IMR-90 (cell line): ENCODE data around the gene GDF15. TPM values are rescaled to one million over a fixed set of nuclear protein-coding genes. Genes with fewer than 3 reads are reported as not detected.
A peak's percentile ranks its signal among the peaks of the same experiment; 100 is the strongest.

Experiments used
- ATAC-seq: fragments of 200-7000 bp; cut with Tn5 transposase; 2 replicates; pipeline ENCODE4 v1.9.1; 2020; ENCODE audit warnings: low read depth, mild to moderate bottlenecking, moderate library complexity
- BruUV-seq: library from RNA; stranded (reverse); fragments of 400-500 nt; replicated peaks from 2 replicates; lab custom pipeline; 2021; lab: Mats Ljungman, UMichigan
- CTCF ChIA-PET: fragments of 300-600 bp; formaldehyde crosslinking; extraction: SDS; loops from one replicate; lab custom pipeline; 2021; ENCODE audit warnings: antibody characterized with exemption; lab: Yijun Ruan, JAX
- POLR2A ChIA-PET: fragments of 300-600 bp; sonication (Branson Sonifier 250); formaldehyde crosslinking; loops from one replicate; lab custom pipeline; 2022; ENCODE audit warnings: antibody characterized with exemption; ENCODE audit not compliant: unreplicated experiment; lab: Charles Lee
- DNase-seq: peaks from one replicate; pipeline ENCODE4 v3.0.0; 2013
- H2AFZ ChIP-seq: replicated peaks from 2 replicates; pipeline ENCODE3; 2013; ENCODE audit warnings: low read length, mild to moderate bottlenecking; ENCODE audit not compliant: poor library complexity
- H2AK5ac ChIP-seq: 2 replicates; pipeline ENCODE4 v1.6.1; 2013; ENCODE audit warnings: low read depth, low read length, inconsistent platforms
- H2AK9ac ChIP-seq: replicated peaks from 2 replicates; pipeline ENCODE3; 2013; ENCODE audit warnings: mild to moderate bottlenecking, low read depth, low read length, moderate library complexity; ENCODE audit not compliant: poor library complexity
- H2BK120ac ChIP-seq: 2 replicates; pipeline ENCODE4 v1.6.1; 2013; ENCODE audit warnings: low read depth, low read length, inconsistent platforms
- H2BK15ac ChIP-seq: 3 replicates; pipeline ENCODE4 v1.6.1; 2013; ENCODE audit warnings: low read depth, low read length, inconsistent platforms
- H2BK20ac ChIP-seq: 2 replicates; pipeline ENCODE4 v1.6.1; 2013; ENCODE audit warnings: low read depth, mild to moderate bottlenecking, inconsistent platforms, low read length, moderate library complexity
- H2BK5ac ChIP-seq: 2 replicates; pipeline ENCODE4 v1.6.1; 2013; ENCODE audit warnings: mild to moderate bottlenecking, low read depth, low read length, inconsistent platforms; ENCODE audit not compliant: poor library complexity, severe bottlenecking
- H3K14ac ChIP-seq: replicated peaks from 2 replicates; pipeline ENCODE4 v1.6.1; 2013; ENCODE audit warnings: low read depth, low read length, inconsistent platforms
- H3K18ac ChIP-seq: 2 replicates; pipeline ENCODE4 v1.6.1; 2013; ENCODE audit warnings: low read depth, low read length, control low read depth
- H3K23ac ChIP-seq: 2 replicates; pipeline ENCODE4 v1.6.1; 2013; ENCODE audit warnings: low read depth, low read length, inconsistent platforms
- H3K27ac ChIP-seq: 2 replicates; pipeline ENCODE4 v1.5.1; 2013; ENCODE audit warnings: mild to moderate bottlenecking, control low read depth, low read length; ENCODE audit not compliant: insufficient read depth
- H3K27me3 ChIP-seq: 2 replicates; pipeline ENCODE4 v1.6.1; 2013; ENCODE audit warnings: low read length; ENCODE audit not compliant: control insufficient read depth, insufficient read depth
- H3K36me3 ChIP-seq: 2 replicates; pipeline ENCODE4 v1.6.1; 2013; ENCODE audit warnings: low read length, mixed read lengths; ENCODE audit not compliant: control insufficient read depth, insufficient read depth
- H3K4ac ChIP-seq: 2 replicates; pipeline ENCODE4 v1.6.1; 2013; ENCODE audit warnings: low read depth, low read length, inconsistent platforms
- H3K4me1 ChIP-seq: 2 replicates; pipeline ENCODE4 v1.6.1; 2013; ENCODE audit warnings: low read length, mixed read lengths; ENCODE audit not compliant: control insufficient read depth, insufficient read depth
- H3K4me2 ChIP-seq: 2 replicates; pipeline ENCODE4 v1.6.1; 2013; ENCODE audit warnings: low read depth, mild to moderate bottlenecking, control low read depth, low read length, moderate library complexity
- H3K4me3 ChIP-seq: 2 replicates; pipeline ENCODE4 v1.5.1; 2013; ENCODE audit warnings: low read depth, mild to moderate bottlenecking, control low read depth, low read length, moderate library complexity; ENCODE audit not compliant: insufficient read depth
- H3K56ac ChIP-seq: 2 replicates; pipeline ENCODE4 v1.6.1; 2013; ENCODE audit warnings: low read length, inconsistent platforms; ENCODE audit not compliant: insufficient read depth; ENCODE audit errors: extremely low read depth
- H3K79me1 ChIP-seq, 2 experiments: 2 replicates each; pipeline ENCODE4 v1.6.1; 2013; ENCODE audit warnings: low read length in 2 of 2, inconsistent platforms in 1 of 2, low read depth in 1 of 2
- H3K9ac ChIP-seq: 2 replicates; pipeline ENCODE4 v1.6.1; 2013; ENCODE audit warnings: low read depth, low read length, control low read depth
- H3K9me1 ChIP-seq: 2 replicates; pipeline ENCODE4 v1.6.1; 2013; ENCODE audit warnings: low read length, inconsistent platforms; ENCODE audit not compliant: insufficient read depth
- H3K9me3 ChIP-seq: 2 replicates; pipeline ENCODE4 v1.6.1; 2013; ENCODE audit warnings: low read length; ENCODE audit not compliant: control insufficient read depth, insufficient read depth
- H4K20me1 ChIP-seq: 2 replicates; pipeline ENCODE4 v1.6.1; 2013; ENCODE audit warnings: low read length, inconsistent platforms; ENCODE audit not compliant: insufficient read depth
- H4K5ac ChIP-seq: 2 replicates; pipeline ENCODE4 v1.6.1; 2013; ENCODE audit warnings: mild to moderate bottlenecking, low read depth, low read length, control low read depth
- H4K8ac ChIP-seq, 2 experiments: 2 replicates each; pipeline ENCODE4 v1.6.1; 2013; ENCODE audit warnings: low read depth in 2 of 2, low read length in 2 of 2, control low read depth in 1 of 2, inconsistent platforms in 1 of 2
- H4K91ac ChIP-seq: 2 replicates; pipeline ENCODE4 v1.6.1; 2013; ENCODE audit warnings: low read depth, low read length, inconsistent platforms; ENCODE audit not compliant: insufficient read depth
- CEBPB ChIP-seq: IDR thresholded peaks from 2 replicates; pipeline ENCODE4 v1.6.1; 2012; ENCODE audit warnings: low read depth, low read length, improper control_type of control experiment
- FOS ChIP-seq: fragments of 150-350 bp; IDR thresholded peaks from 2 replicates; pipeline ENCODE4 v1.6.1; 2016; ENCODE audit warnings: low read depth, low read length
- MAZ ChIP-seq: IDR thresholded peaks from 2 replicates; pipeline ENCODE4 v1.6.1; 2012; ENCODE audit warnings: low read depth, mild to moderate bottlenecking, low read length, improper control_type of control experiment, moderate library complexity, borderline replicate concordance
- MXI1 ChIP-seq: IDR thresholded peaks from 2 replicates; pipeline ENCODE4 v1.6.1; 2012; ENCODE audit warnings: low read depth, mild to moderate bottlenecking, low read length, moderate library complexity, borderline replicate concordance
- NFE2L2 ChIP-seq: fragments of 150-350 bp; IDR thresholded peaks from 2 replicates; pipeline ENCODE4 v1.6.1; 2016; ENCODE audit warnings: low read depth, mild to moderate bottlenecking, low read length
- RFX5 ChIP-seq: IDR thresholded peaks from 2 replicates; pipeline ENCODE4 v1.8.0; 2012; ENCODE audit warnings: low read depth, mild to moderate bottlenecking, low read length, moderate library complexity
- SMC3 ChIP-seq: fragments of 150-350 bp; IDR thresholded peaks from 2 replicates; pipeline ENCODE4 v1.6.1; 2016; ENCODE audit warnings: low read depth, mild to moderate bottlenecking, antibody characterized with exemption, low read length, moderate library complexity
- WGBS, 2 experiments: methylation state at CpG; one replicate each; pipeline versions ENCODE4 v1.1.5 to v1.1.7; 2013; ENCODE audit warnings: missing lambda C conversion rate in 2 of 2; ENCODE audit not compliant: insufficient read length in 1 of 2; ENCODE audit errors: extremely low coverage in 2 of 2; 5-methylcytosine and 5-hydroxymethylcytosine counted together
- dilution Hi-C: fragments of 300-500 bp; cut with HindIII; formaldehyde crosslinking; loops from one replicate; pipeline ENCODE4 v1.14.3; 2018; ENCODE audit warnings: low sequenced_read_pairs; ENCODE audit not compliant: unreplicated experiment
- in situ Hi-C: fragments of 300-500 bp; cut with MboI; formaldehyde crosslinking; loops from 3 replicates; pipeline ENCODE4 v1.14.3; 2019; ENCODE audit warnings: low sequenced_read_pairs, inconsistent platforms, mixed read lengths
- intact Hi-C: fragments of 100-400 bp; cut with micrococcal nuclease; formaldehyde crosslinking; loops from 2 replicates; pipeline ENCODE4 v1.10.0; 2022
- polyA plus RNA-seq, 3 experiments: library from polyadenylated mRNA; depleted of rRNA; stranded (reverse); fragments of >200 nt; gene quantifications; 2 replicates each; pipeline ENCODE4 v1.2.3, GENCODE V29; 2012; ENCODE audit warnings: low replicate concordance in 1 of 3
- total RNA-seq: library from RNA; depleted of rRNA; stranded (reverse); fragments of >200 nt; gene quantifications from 2 replicates; pipeline ENCODE4 v1.2.3, GENCODE V29; 2012
- TF ChIP-seq, protein P1 (sequence below): fragments of 150-350 bp; IDR thresholded peaks from 2 replicates; pipeline ENCODE4 v1.6.1; 2016; ENCODE audit warnings: low read depth, mild to moderate bottlenecking, low read length, moderate library complexity, borderline replicate concordance

GDF15 gene
- total and polyA plus RNA-seq, 2 of the 4 experiments (the other 2 are of a cell fraction) = 5.6 to 49.8 TPM

GRCh38 chr19:18390065-18390907 is 4.3 kb downstream of the GDF15 start:
- H2AK9ac ChIP-seq = peak overlapping the region; percentile 15
- no peaks in the 10 kb centered on the region for H3K9me3 ChIP-seq
- peaks cover 9% of the 10 kb centered on the region; the same call in 1 of the 2 replicates for H3K36me3 ChIP-seq
- H2BK20ac ChIP-seq = no peak overlapping the region
- no peak overlapping the region for H2BK120ac ChIP-seq
- H3K4me2 ChIP-seq = no peak overlapping the region
- no peak overlapping the region for H3K18ac ChIP-seq
- TF ChIP-seq CEBPB (no peak), MXI1 (no peak), FOS (no peak), SMC3 (no peak), MAZ (no peak), RFX5 (no peak), NFE2L2 (no peak)
- TF ChIP-seq, protein P1, sequence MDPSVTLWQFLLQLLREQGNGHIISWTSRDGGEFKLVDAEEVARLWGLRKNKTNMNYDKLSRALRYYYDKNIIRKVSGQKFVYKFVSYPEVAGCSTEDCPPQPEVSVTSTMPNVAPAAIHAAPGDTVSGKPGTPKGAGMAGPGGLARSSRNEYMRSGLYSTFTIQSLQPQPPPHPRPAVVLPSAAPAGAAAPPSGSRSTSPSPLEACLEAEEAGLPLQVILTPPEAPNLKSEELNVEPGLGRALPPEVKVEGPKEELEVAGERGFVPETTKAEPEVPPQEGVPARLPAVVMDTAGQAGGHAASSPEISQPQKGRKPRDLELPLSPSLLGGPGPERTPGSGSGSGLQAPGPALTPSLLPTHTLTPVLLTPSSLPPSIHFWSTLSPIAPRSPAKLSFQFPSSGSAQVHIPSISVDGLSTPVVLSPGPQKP = no peak
- H3K56ac ChIP-seq = no peak overlapping the region
- ATAC-seq (no peak), DNase-seq (no peak)
- 60% methylated on average over 1 of the region's 6 CpGs; no CpG with 5 or more reads in 1 of the 2 experiments for whole genome bisulfite sequencing, 2 experiments
- POLR2A ChIA-PET = no interaction called here
- H2AFZ ChIP-seq = peak overlapping the region; percentile 18
- H4K5ac ChIP-seq = no peak overlapping the region
- in situ Hi-C loops (no loop called here), intact Hi-C loops (no loop called here), dilution Hi-C loops (no loop called here)
- no peak overlapping the region for H4K91ac ChIP-seq
- H3K9ac ChIP-seq = no peak overlapping the region
- no peak overlapping the region for H2AK5ac ChIP-seq
- H3K9me1 ChIP-seq = peaks cover 5% of the 10 kb centered on the region; the same call in 1 of the 2 replicates
- H3K4me3 ChIP-seq = no peak overlapping the region
- H3K27me3 ChIP-seq = no peaks in the 10 kb centered on the region
- no peak overlapping the region for H2BK5ac ChIP-seq
- H3K4me1 ChIP-seq = peaks cover 9% of the 10 kb centered on the region; the same call in 1 of the 2 replicates
- no peak overlapping the region for H3K27ac ChIP-seq
- 0 out of 2 replicates have a peak overlapping the region, but pooled peaks have one; percentile 48 for H3K4ac ChIP-seq
- H2BK15ac ChIP-seq = no peak overlapping the region
- no peak overlapping the region for H4K8ac ChIP-seq
- no TSS peak for BruUV-seq
- peaks cover 0 to 34% of the 10 kb centered on the region in 2 experiments; a peak in 3 of 4 replicates for H3K79me1 ChIP-seq
- no peak overlapping the region for H3K14ac ChIP-seq
- H4K20me1 ChIP-seq = peaks cover 24% of the 10 kb centered on the region
- H3K23ac ChIP-seq = no peak overlapping the region
- CTCF ChIA-PET = interaction anchor here (1.3 kb wide), 1 partner anchor 111 kb away, joined by 4 read pairs; no protein-coding TSS in a partner anchor
